ENCODE data around the gene DNASE1L3. TPM values are rescaled to one million over a fixed set of nuclear protein-coding genes. Genes with fewer than 3 reads are reported as not detected.

Gene DNASE1L3
- total and polyA plus RNA-seq, 2 donors (not counting 3 experiments of a cell fraction or from before 2014, with no cell fraction given): 0.95 to 1.3 TPM

GRCh38 chr3:58238830-58239229 lies 28.1 kb upstream of the DNASE1L3 start:
- Histone ChIP-seq H3K9me3 (replicated peaks; ENCODE audit: control insufficient read depth, insufficient read depth, low read length) (no peaks in the 10 kb centered on the region), H3K4me1 (ENCODE audit: control insufficient read depth, extremely low read depth, insufficient read depth, low read length) (peaks cover 6% of the 10 kb centered on the region), H3K4me3 (replicated peaks in 1 of 3; ENCODE audit: insufficient read depth in 1 of 3, low read depth in 1 of 3, low read length in 3 of 3) (no peak overlapping the region), H3K9ac (replicated peaks; ENCODE audit: extremely low read depth, insufficient read depth, low read length) (no peak overlapping the region), H3K27ac (ENCODE audit: insufficient read depth, low read depth, low read length) (no peak overlapping the region), H3K79me2 (ENCODE audit: control insufficient read depth, insufficient read depth, low read length) (no peaks in the 10 kb centered on the region), H3K36me3 (ENCODE audit: control insufficient read depth in 2 of 2, extremely low read depth in 1 of 2, insufficient read depth in 2 of 2, low read length in 2 of 2) (no peaks in the 10 kb centered on the region), H3K27me3 (ENCODE audit: control insufficient read depth in 2 of 2, insufficient read depth in 2 of 2, low read length in 2 of 2) (peaks cover under 1% of the 10 kb centered on the region in 2 experiments), H3K9me1 (replicated peaks; ENCODE audit: control insufficient read depth, extremely low read depth, insufficient read depth, low read length) (no peaks in the 10 kb centered on the region), H2AFZ (ENCODE audit: low read depth, low read length) (no peak overlapping the region), H3K4me2 (ENCODE audit: insufficient read depth, low read length) (no peak overlapping the region), H4K20me1 (replicated peaks; ENCODE audit: control insufficient read depth, extremely low read depth, insufficient read depth, low read length) (no peaks in the 10 kb centered on the region)
- FAIRE-seq (no peak), DNase-seq (ENCODE audit: low read depth, low spot score) (no peak)
- POLR2A ChIA-PET: no interaction called here
- CTCF ChIA-PET: interaction anchor here (1.2 to 4.3 kb wide), 8 partner anchors 11 to 68 kb away, joined by 4 to 19 read pairs (median 6); partner anchors contain the start of genes HTD2 and RPP14
- dilution Hi-C loops (cut with MboI; ENCODE audit: extremely low pct_ligation_motif_present, low sequenced_read_pairs) (no loop called here), intact Hi-C loops (cut with micrococcal nuclease) (no loop called here)
- BruUV-seq (replicated peaks): no TSS peak
- TF ChIP-seq FOS (IDR thresholded peaks at IDR 0.05; ENCODE audit: borderline replicate concordance, insufficient read depth, low read length): no peak
- no peak for TF ChIP-seq GATA2 (IDR thresholded peaks at IDR 0.05; ENCODE audit: insufficient read depth, insufficient read length, low read depth, low read length)
- no peak for TF ChIP-seq MAX (IDR thresholded peaks at IDR 0.05; ENCODE audit: insufficient read depth, insufficient read length)
- no peak for TF ChIP-seq CTCF (IDR thresholded peaks at IDR 0.05; ENCODE audit: extremely low read depth in 1 of 2, insufficient read depth in 1 of 2, low read depth in 1 of 2, low read length in 2 of 2)
- TF ChIP-seq POLR2A (IDR thresholded peaks at IDR 0.05; ENCODE audit: low read depth, low read length): no peak
- TF ChIP-seq JUN (IDR thresholded peaks at IDR 0.05; ENCODE audit: borderline replicate concordance, insufficient read depth, insufficient read length, low read depth): no peak
- TF ChIP-seq POLR2AphosphoS5 (IDR thresholded peaks at IDR 0.05; ENCODE audit: insufficient read depth, low read depth, low read length): no peak
- no peak for TF ChIP-seq EZH2 (IDR thresholded peaks at IDR 0.05; ENCODE audit: borderline replicate concordance, low read depth, low read length, severe bottlenecking)
- TF ChIP-seq MYC (IDR thresholded peaks at IDR 0.05; ENCODE audit: low read depth, low read length): no peak

All from endothelial cell of umbilical vein (primary cell).